PC-9 (cell line): ENCODE results near the gene EPS8L3. TPM values are rescaled to one million over a fixed set of nuclear protein-coding genes. Genes with fewer than 3 reads are reported as not detected.

Experiments
- BruUV-seq: library from RNA; stranded (reverse); fragments of 400-500 nt; replicated peaks from 2 replicates; lab custom pipeline; 2021; lab: Mats Ljungman, UMichigan
- CTCF ChIA-PET: fragments of 300-600 bp; sonication (Branson Sonifier 250); formaldehyde crosslinking; loops from one replicate; lab custom pipeline; 2022; ENCODE audit warnings: antibody characterized with exemption; lab: Charles Lee
- POLR2A ChIA-PET: fragments of 300-600 bp; sonication (Branson Sonifier 250); formaldehyde crosslinking; loops from one replicate; lab custom pipeline; 2022; ENCODE audit warnings: antibody characterized with exemption; ENCODE audit not compliant: unreplicated experiment; lab: Charles Lee
- DNase-seq, 2 experiments: peaks; one replicate each; pipeline versions ENCODE4 v3.0.0 to v3.0.0-alpha.2; 2015 to 2022; ENCODE audit warnings: mixed read lengths in 1 of 2
- H2AFZ ChIP-seq: fragments of 200-600 bp; sonication (generic); 2 replicates; pipeline ENCODE4 v1.8.1; 2017; ENCODE audit warnings: antibody characterized with exemption
- H3F3A ChIP-seq: fragments of 200-600 bp; sonication (generic); 2 replicates; pipeline ENCODE4 v1.8.1; 2017; ENCODE audit warnings: antibody characterized with exemption, mild to moderate bottlenecking, low read depth; ENCODE audit not compliant: insufficient read depth
- H3K27ac ChIP-seq: fragments of 200-600 bp; sonication (generic); 2 replicates; pipeline ENCODE4 v1.6.1; 2016; ENCODE audit warnings: mixed run types
- H3K27me3 ChIP-seq: fragments of 200-600 bp; sonication (generic); 2 replicates; pipeline ENCODE4 v1.6.1; 2016; ENCODE audit warnings: low read depth, mixed run types; ENCODE audit not compliant: insufficient read depth
- H3K36me3 ChIP-seq: fragments of 200-600 bp; sonication (generic); 2 replicates; pipeline ENCODE4 v1.6.1; 2016; ENCODE audit warnings: low read depth, mixed run types
- H3K4me1 ChIP-seq: fragments of 200-600 bp; sonication (generic); replicated peaks from 2 replicates; pipeline ENCODE4 v1.6.1; 2016; ENCODE audit warnings: mixed run types; ENCODE audit not compliant: insufficient read depth
- H3K4me2 ChIP-seq: fragments of 200-600 bp; sonication (generic); 2 replicates; pipeline ENCODE4 v1.6.1; 2017; ENCODE audit warnings: mixed run types
- H3K4me3 ChIP-seq: fragments of 200-600 bp; sonication (generic); 2 replicates; pipeline ENCODE4 v1.6.1; 2016; ENCODE audit warnings: mixed run types
- H3K79me2 ChIP-seq: fragments of 200-600 bp; sonication (generic); 2 replicates; pipeline ENCODE4 v1.6.1; 2017; ENCODE audit warnings: low read depth, mixed run types
- H3K9me2 ChIP-seq: fragments of 200-600 bp; sonication (generic); 2 replicates; pipeline ENCODE4 v1.8.1; 2017; ENCODE audit warnings: mild to moderate bottlenecking; ENCODE audit not compliant: insufficient read depth
- H3K9me3 ChIP-seq: fragments of 200-600 bp; sonication (generic); 2 replicates; pipeline ENCODE4 v1.8.1; 2016; ENCODE audit warnings: low read depth; ENCODE audit not compliant: insufficient read depth
- H4K20me1 ChIP-seq: fragments of 200-600 bp; sonication (generic); 2 replicates; pipeline ENCODE4 v1.8.1; 2017; ENCODE audit not compliant: insufficient read depth
- EZH2 ChIP-seq: fragments of 200-600 bp; sonication (generic); IDR thresholded peaks from 2 replicates; pipeline ENCODE4 v1.8.0; 2017; ENCODE audit warnings: antibody characterized with exemption, low read depth
- intact Hi-C: fragments of 100-400 bp; cut with micrococcal nuclease; formaldehyde crosslinking; loops from one replicate; pipeline ENCODE4 v1.10.0; 2022; ENCODE audit not compliant: unreplicated experiment
- total RNA-seq: library from RNA; stranded (reverse); gene quantifications from 2 replicates; pipeline ENCODE4 v1.2.3, GENCODE V29; 2021
- TF ChIP-seq, protein P1 (sequence below): fragments of 200-600 bp; sonication (generic); conservative IDR thresholded peaks from 2 replicates; pipeline ENCODE4 v1.6.1; 2017; ENCODE audit warnings: mixed run types, antibody characterized with exemption, mild to moderate bottlenecking, moderate library complexity

Gene EPS8L3
- total RNA-seq, 1 experiment from 2014 or later: 1.2 TPM

DNA sequence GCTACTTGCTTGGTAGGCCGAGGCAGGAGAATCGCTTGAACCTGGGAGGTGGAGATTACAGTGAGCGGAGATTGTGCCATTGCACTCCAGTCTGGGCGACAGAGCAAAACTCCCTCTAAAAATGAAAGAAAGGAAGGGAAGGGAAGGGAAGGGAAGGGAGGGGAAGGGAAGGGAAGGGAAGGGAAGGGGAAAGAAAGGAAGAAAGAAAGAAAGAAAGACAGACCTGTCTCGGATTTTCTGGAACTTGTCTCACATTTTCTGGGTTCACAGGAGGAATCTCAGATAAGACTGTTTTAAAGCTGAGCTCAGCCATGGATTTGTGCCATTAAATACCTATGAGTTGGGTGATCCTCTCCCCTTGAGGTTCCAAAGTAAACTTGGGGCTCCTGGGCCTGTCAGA lies 38.8 kb downstream of the EPS8L3 start:
- H3K4me3 ChIP-seq: no peak overlapping the region

DNA sequence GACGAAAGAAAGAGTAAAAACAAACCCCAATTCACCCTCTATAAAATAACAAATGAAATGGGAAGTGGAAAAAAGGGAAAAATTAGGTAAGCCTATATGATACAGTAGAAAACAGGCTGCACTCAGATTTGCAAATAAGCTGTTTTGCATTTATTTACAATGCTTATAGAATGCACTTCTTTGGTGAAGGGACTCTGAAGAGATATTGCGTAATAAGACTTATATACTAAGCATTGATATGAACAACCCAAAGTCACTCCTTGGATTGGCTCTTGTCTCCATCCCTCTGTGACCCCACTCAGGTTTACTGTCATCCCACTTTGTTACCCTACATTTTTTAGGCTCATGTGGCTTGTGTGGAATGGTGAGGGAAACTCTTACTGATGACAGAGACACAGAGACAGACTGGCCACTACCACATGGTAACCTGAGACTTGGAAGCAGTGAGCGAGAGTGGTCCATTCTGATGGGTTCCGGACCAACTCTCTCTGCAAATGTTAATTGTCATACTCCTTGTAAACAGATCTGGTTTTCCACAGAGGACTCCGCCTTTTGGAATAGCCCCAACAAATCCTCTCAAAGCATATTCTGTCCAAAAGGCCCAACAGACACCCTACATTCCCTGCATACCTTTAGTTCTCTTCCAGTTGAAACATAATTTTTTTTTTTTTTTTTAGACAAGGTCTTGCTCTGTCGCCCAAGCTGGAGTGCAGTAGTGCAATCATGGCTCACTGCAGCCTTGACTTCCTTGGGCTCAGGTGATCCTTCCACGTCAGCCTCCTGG lies 40.6 kb downstream of the EPS8L3 start:
- Histone ChIP-seq H4K20me1 (no peaks in the 10 kb centered on the region), H2AFZ (no peak overlapping the region), H3F3A (peaks cover 25% of the 10 kb centered on the region), H3K4me3 (no peak overlapping the region), H3K79me2 (no peaks in the 10 kb centered on the region), H3K27me3 (no peaks in the 10 kb centered on the region), H3K4me2 (no peak overlapping the region), H3K36me3 (no peaks in the 10 kb centered on the region), H3K9me3 (peaks cover 14% of the 10 kb centered on the region), H3K27ac (no peak overlapping the region), H3K9me2 (no peaks in the 10 kb centered on the region), H3K4me1 (peaks cover 36% of the 10 kb centered on the region)
- ChIA-PET CTCF (interaction anchor here (0.6 kb wide), 1 partner anchor 71 kb away, joined by 5 read pairs; no protein-coding TSS in a partner anchor), POLR2A (no interaction called here)
- TF ChIP-seq, protein P1, sequence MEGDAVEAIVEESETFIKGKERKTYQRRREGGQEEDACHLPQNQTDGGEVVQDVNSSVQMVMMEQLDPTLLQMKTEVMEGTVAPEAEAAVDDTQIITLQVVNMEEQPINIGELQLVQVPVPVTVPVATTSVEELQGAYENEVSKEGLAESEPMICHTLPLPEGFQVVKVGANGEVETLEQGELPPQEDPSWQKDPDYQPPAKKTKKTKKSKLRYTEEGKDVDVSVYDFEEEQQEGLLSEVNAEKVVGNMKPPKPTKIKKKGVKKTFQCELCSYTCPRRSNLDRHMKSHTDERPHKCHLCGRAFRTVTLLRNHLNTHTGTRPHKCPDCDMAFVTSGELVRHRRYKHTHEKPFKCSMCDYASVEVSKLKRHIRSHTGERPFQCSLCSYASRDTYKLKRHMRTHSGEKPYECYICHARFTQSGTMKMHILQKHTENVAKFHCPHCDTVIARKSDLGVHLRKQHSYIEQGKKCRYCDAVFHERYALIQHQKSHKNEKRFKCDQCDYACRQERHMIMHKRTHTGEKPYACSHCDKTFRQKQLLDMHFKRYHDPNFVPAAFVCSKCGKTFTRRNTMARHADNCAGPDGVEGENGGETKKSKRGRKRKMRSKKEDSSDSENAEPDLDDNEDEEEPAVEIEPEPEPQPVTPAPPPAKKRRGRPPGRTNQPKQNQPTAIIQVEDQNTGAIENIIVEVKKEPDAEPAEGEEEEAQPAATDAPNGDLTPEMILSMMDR: no peak
- no peak for TF ChIP-seq EZH2
- intact Hi-C loops: no loop called here
- no TSS peak for BruUV-seq
- DNase-seq: peak in 1 of 2 experiments; percentile 19

More for the DNA sequence above, 38.8 kb downstream of the EPS8L3 start:
- Histone ChIP-seq H3K27me3 (no peaks in the 10 kb centered on the region), H4K20me1 (no peaks in the 10 kb centered on the region), H3K9me2 (no peaks in the 10 kb centered on the region), H3K36me3 (no peaks in the 10 kb centered on the region), H3K4me1 (peaks cover 18% of the 10 kb centered on the region), H3K79me2 (no peaks in the 10 kb centered on the region), H3F3A (peaks cover 7% of the 10 kb centered on the region), H2AFZ (no peak overlapping the region), H3K27ac (no peak overlapping the region), H3K4me2 (no peak overlapping the region), H3K9me3 (peaks cover 14% of the 10 kb centered on the region)
- ChIA-PET CTCF (no interaction called here), POLR2A (no interaction called here)
- DNase-seq: no peak
- intact Hi-C loops: no loop called here
- TF ChIP-seq EZH2: no peak
- TF ChIP-seq, protein P1: no peak
- no TSS peak for BruUV-seq

DNA sequence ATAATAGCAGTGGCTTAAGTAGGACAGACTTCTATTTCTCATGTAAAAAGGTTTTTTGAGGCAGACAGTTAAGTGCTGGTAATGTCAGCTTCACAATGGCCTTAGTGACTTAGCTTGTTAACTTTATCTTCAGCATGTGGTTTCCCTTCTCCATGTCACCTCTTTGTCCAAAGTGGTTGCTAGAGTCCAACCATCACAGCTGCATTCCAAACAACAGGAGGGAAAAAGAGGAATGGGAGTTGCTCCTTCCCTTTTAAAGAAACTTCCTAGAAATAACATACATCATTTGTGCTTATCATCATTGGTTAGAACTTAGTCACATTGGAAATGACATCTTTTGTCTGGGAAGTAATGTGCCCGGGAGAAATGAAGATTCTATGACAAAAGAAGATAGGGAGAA lies 41.8 kb downstream of the EPS8L3 start:
- Histone ChIP-seq H3K9me2 (no peaks in the 10 kb centered on the region), H3K4me3 (no peak overlapping the region), H2AFZ (no peak overlapping the region), H3K79me2 (no peaks in the 10 kb centered on the region), H3K27me3 (no peaks in the 10 kb centered on the region), H3K4me2 (no peak overlapping the region), H3K36me3 (no peaks in the 10 kb centered on the region), H3F3A (peaks cover 25% of the 10 kb centered on the region), H3K9me3 (peaks cover 14% of the 10 kb centered on the region), H3K27ac (no peak overlapping the region; the same call in 1 of the 2 replicates), H3K4me1 (peaks cover 44% of the 10 kb centered on the region), H4K20me1 (no peaks in the 10 kb centered on the region)
- CTCF ChIA-PET: no interaction called here
- intact Hi-C loops: no loop called here
- TF ChIP-seq, protein P1: no peak
- TF ChIP-seq EZH2: no peak
- no TSS peak for BruUV-seq
- DNase-seq: no peak
- POLR2A ChIA-PET: no interaction called here
